GM12878 (cell line): ENCODE results near the gene RPL9. TPM values are rescaled to one million over a fixed set of nuclear protein-coding genes. Genes with fewer than 3 reads are reported as not detected.

Experiments used
- ATAC-seq: fragments of 200-7000 bp; cut with Tn5 transposase; 3 replicates; pipeline ENCODE4 v1.9.1; 2020; ENCODE audit warnings: mild to moderate bottlenecking, moderate library complexity
- BruUV-seq: library from RNA; stranded (reverse); fragments of 400-500 nt; replicated peaks from 2 replicates; lab custom pipeline; 2021; lab: Mats Ljungman, UMichigan
- CTCF ChIA-PET: fragments of 300-600 bp; sonication (Branson Sonifier 250); formaldehyde crosslinking; extraction: SDS; loops from one replicate; lab custom pipeline; 2021; ENCODE audit warnings: inconsistent platforms; lab: Yijun Ruan, JAX
- POLR2A ChIA-PET: fragments of 350-600 bp; formaldehyde crosslinking; extraction: SDS; loops from one replicate; lab custom pipeline; 2021; ENCODE audit warnings: inconsistent platforms; lab: Charles Lee
- RAD21 ChIA-PET: fragments of 300-600 bp; sonication (Branson Sonifier 250); formaldehyde crosslinking; loops from one replicate; lab custom pipeline; 2023; ENCODE audit warnings: antibody characterized with exemption; ENCODE audit not compliant: unreplicated experiment; lab: Charles Lee
- SMC1A ChIA-PET: fragments of 300-600 bp; sonication (Branson Sonifier 250); formaldehyde crosslinking; loops from one replicate; lab custom pipeline; 2023; ENCODE audit not compliant: unreplicated experiment, uncharacterized antibody; lab: Charles Lee
- DNase-seq: peaks from one replicate; pipeline ENCODE4 v3.0.0-alpha.2; 2011; ENCODE audit warnings: low read depth, low spot score
- FAIRE-seq: peaks from 3 replicates; lab custom pipeline; 2011; peaks lifted over from hg19 to GRCh38; lab: Jason Lieb, UNC
- H2AFZ ChIP-seq: 2 replicates; pipeline ENCODE4 v1.6.0; 2011; ENCODE audit warnings: low read depth, low read length, control low read depth; ENCODE audit not compliant: control insufficient read depth
- H3K27ac ChIP-seq: 2 replicates; pipeline ENCODE4 v1.5.1; 2011; ENCODE audit warnings: control low read depth; ENCODE audit not compliant: control insufficient read depth, insufficient read depth
- H3K27me3 ChIP-seq, 2 experiments: replicated peaks in 1 of 2; 2 replicates each; pipeline versions ENCODE4 v1.6.0 to v1.6.1; 2011; ENCODE audit warnings: low read length in 1 of 2; ENCODE audit not compliant: control insufficient read depth in 2 of 2, insufficient read depth in 2 of 2
- H3K36me3 ChIP-seq, 2 experiments: 2 replicates each; pipeline ENCODE4 v1.5.1; 2011; ENCODE audit warnings: low read length in 1 of 2; ENCODE audit not compliant: control insufficient read depth in 2 of 2, insufficient read depth in 2 of 2
- H3K4me1 ChIP-seq: 2 replicates; pipeline ENCODE4 v1.6.1; 2011; ENCODE audit warnings: mild to moderate bottlenecking, low read length, moderate library complexity, mixed read lengths; ENCODE audit not compliant: control insufficient read depth, insufficient read depth
- H3K4me2 ChIP-seq: 2 replicates; pipeline ENCODE4 v1.6.0; 2011; ENCODE audit warnings: control low read depth; ENCODE audit not compliant: control insufficient read depth, insufficient read depth
- H3K4me3 ChIP-seq: fragments of 200-600 bp; sonication (generic); 2 replicates; pipeline ENCODE4 v1.5.1; 2016
- H3K79me2 ChIP-seq: 2 replicates; pipeline ENCODE4 v1.6.0; 2011; ENCODE audit warnings: low read length; ENCODE audit not compliant: control insufficient read depth, insufficient read depth
- H3K9ac ChIP-seq: 2 replicates; pipeline ENCODE4 v1.8.0; 2011; ENCODE audit warnings: low read length, control low read depth, mixed read lengths; ENCODE audit not compliant: control insufficient read depth, insufficient read depth
- H3K9me3 ChIP-seq: replicated peaks from 3 replicates; pipeline ENCODE4 v1.5.1; 2011; ENCODE audit warnings: mild to moderate bottlenecking, low read length; ENCODE audit not compliant: control insufficient read depth, insufficient read depth
- H4K20me1 ChIP-seq: 2 replicates; pipeline ENCODE4 v1.6.0; 2011; ENCODE audit not compliant: control insufficient read depth, insufficient read depth
- ATF3 ChIP-seq: IDR thresholded peaks from 2 replicates; pipeline ENCODE4 v1.6.1; 2011; ENCODE audit warnings: low read depth, mild to moderate bottlenecking, low read length, moderate library complexity, borderline replicate concordance; ENCODE audit errors: extremely low read depth
- CEBPB ChIP-seq, 2 experiments: fragments of 150-350 bp in 1 of 2; IDR thresholded peaks; 2 replicates each; pipeline ENCODE4 v1.6.1; 2012 to 2014; ENCODE audit warnings: low read depth in 2 of 2, low read length in 2 of 2, borderline replicate concordance in 1 of 2, inconsistent platforms in 1 of 2
- ESRRA ChIP-seq: IDR thresholded peaks from 2 replicates; pipeline ENCODE4 v1.6.1; 2012; ENCODE audit warnings: mild to moderate bottlenecking, low read length, improper control_type of control experiment
- ETV6 ChIP-seq, 2 experiments: fragments of 450-650 bp in 1 of 2; IDR thresholded peaks in 1 of 2; conservative IDR thresholded peaks in 1 of 2; 2 replicates each; pipeline ENCODE4 v1.6.1; 2014; ENCODE audit warnings: antibody characterized with exemption in 1 of 2, borderline replicate concordance in 1 of 2, low read depth in 1 of 2, mild to moderate bottlenecking in 1 of 2, moderate library complexity in 1 of 2
- FOXK2 ChIP-seq: fragments of 450-650 bp; IDR thresholded peaks from 2 replicates; pipeline ENCODE4 v1.6.1; 2017; ENCODE audit warnings: mild to moderate bottlenecking, moderate library complexity
- NKRF ChIP-seq: fragments of 450-650 bp; conservative IDR thresholded peaks from 2 replicates; pipeline ENCODE4 v1.6.1; 2017; ENCODE audit warnings: mild to moderate bottlenecking, moderate library complexity
- RAD51 ChIP-seq: fragments of 450-650 bp; IDR thresholded peaks from 2 replicates; pipeline ENCODE4 v1.6.1; 2016; ENCODE audit warnings: moderate library complexity, mild to moderate bottlenecking, inconsistent platforms
- SKIL ChIP-seq: fragments of 450-650 bp; IDR thresholded peaks from 2 replicates; pipeline ENCODE4 v1.6.1; 2017; ENCODE audit warnings: mild to moderate bottlenecking, low read depth, inconsistent platforms; ENCODE audit not compliant: poor library complexity, severe bottlenecking
- SMAD5 ChIP-seq: IDR thresholded peaks from 2 replicates; pipeline ENCODE4 v1.6.1; 2016; ENCODE audit warnings: antibody characterized with exemption, low read depth
- SRF ChIP-seq, 2 experiments: IDR thresholded peaks; 2 replicates each; pipeline ENCODE4 v1.6.1; 2011; ENCODE audit warnings: low read depth in 2 of 2, low read length in 2 of 2, mild to moderate bottlenecking in 1 of 2, moderate library complexity in 1 of 2
- WGBS: methylation state at CpG from one replicate; pipeline ENCODE4 v1.1.6; 2016; ENCODE audit warnings: low lambda C conversion rate; ENCODE audit not compliant: insufficient replicate concordance, insufficient coverage; ENCODE audit errors: missing lambda C conversion rate; 5-methylcytosine and 5-hydroxymethylcytosine counted together
- in situ Hi-C: fragments of 300-500 bp; cut with MboI; formaldehyde crosslinking; loops from 9 replicates; pipeline ENCODE4 v1.14.3; 2018; ENCODE audit warnings: mixed read lengths
- intact Hi-C: fragments of 100-400 bp; cut with micrococcal nuclease; formaldehyde crosslinking; loops from one replicate; pipeline ENCODE4 v1.14.2; 2022; ENCODE audit not compliant: unreplicated experiment
- polyA plus RNA-seq, 11 experiments: library from polyadenylated mRNA; depleted of rRNA in 4 of 11; unstranded in 6 of 11; stranded (reverse) in 5 of 11; fragments of >200 nt; fragmentation: Nextera tagmentation in 4 of 11; fragmentation: Illumina TruSeq in 1 of 11; extraction: Ambion mirVana in 4 of 11; extraction: Trizol in 1 of 11; gene quantifications; 1 replicate in 1 of 11; 2 replicates in 10 of 11; pipeline versions ENCODE4 v1.2.1 to v1.2.3, GENCODE V29; 2011 to 2016; ENCODE audit warnings: inconsistent platforms in 2 of 11, missing spikeins in 2 of 11, low read depth in 1 of 11
- total RNA-seq, 4 experiments: library from RNA; depleted of rRNA in 3 of 4; stranded (reverse); fragments of >200 nt in 3 of 4; fragmentation: Illumina TruSeq in 1 of 4; extraction: Trizol in 1 of 4; gene quantifications; 2 replicates each; pipeline versions ENCODE4 v1.2.1 to v1.2.3, GENCODE V29; 2013 to 2021
- TF ChIP-seq, protein P1 (sequence below): fragments of 450-650 bp; formaldehyde crosslinking; IDR thresholded peaks from 2 replicates; pipeline ENCODE4 v1.4.0; 2022; ENCODE audit warnings: mild to moderate bottlenecking, moderate library complexity
- TF ChIP-seq, protein P2 (sequence below): fragments of 450-650 bp; formaldehyde crosslinking; IDR thresholded peaks from 2 replicates; pipeline ENCODE4 v1.5.0; 2022; ENCODE audit warnings: mild to moderate bottlenecking, missing genetic modification characterization

RPL9 gene
- total and polyA plus RNA-seq, 10 of the 15 experiments (the other 5 are each of a cell fraction or from before 2014, with no cell fraction given) = 1,006 to 4,767 (median 2,910) TPM

GRCh38 chr4:39422247-39422646 is 36.5 kb downstream of the RPL9 start:
- POLR2A ChIA-PET = no interaction called here
- H3K36me3 ChIP-seq = no peaks in the 10 kb centered on the region
- no peaks in the 10 kb centered on the region for H3K27me3 ChIP-seq
- CTCF ChIA-PET = interaction anchor here (1.4 kb wide), 1 partner anchor 16 kb away, joined by 3 read pairs; the partner anchor contains the start of gene KLB
- no peak overlapping the region for H3K27ac ChIP-seq
- no peak overlapping the region for H3K4me2 ChIP-seq
- BruUV-seq = no TSS peak
- SMC1A ChIA-PET = interaction anchor here (0.5 to 0.6 kb wide), 2 partner anchors 17 to 501 kb away, joined by 3 read pairs; no protein-coding TSS in a partner anchor
- intact Hi-C loops = no loop called here
- WGBS = 55% methylated on average over 3 of the region's 3 CpGs
- no peak overlapping the region for H3K4me3 ChIP-seq
- no peaks in the 10 kb centered on the region for H3K79me2 ChIP-seq
- RAD21 ChIA-PET = no interaction called here
- no peak overlapping the region for H2AFZ ChIP-seq
- no peak for ATAC-seq
- no peaks in the 10 kb centered on the region for H3K9me3 ChIP-seq
- in situ Hi-C loops = no loop called here
- H3K4me1 ChIP-seq = no peaks in the 10 kb centered on the region
- no peaks in the 10 kb centered on the region for H4K20me1 ChIP-seq
- FAIRE-seq = no peak
- no peak for DNase-seq
- no peak overlapping the region for H3K9ac ChIP-seq
- TF ChIP-seq, protein P1, sequence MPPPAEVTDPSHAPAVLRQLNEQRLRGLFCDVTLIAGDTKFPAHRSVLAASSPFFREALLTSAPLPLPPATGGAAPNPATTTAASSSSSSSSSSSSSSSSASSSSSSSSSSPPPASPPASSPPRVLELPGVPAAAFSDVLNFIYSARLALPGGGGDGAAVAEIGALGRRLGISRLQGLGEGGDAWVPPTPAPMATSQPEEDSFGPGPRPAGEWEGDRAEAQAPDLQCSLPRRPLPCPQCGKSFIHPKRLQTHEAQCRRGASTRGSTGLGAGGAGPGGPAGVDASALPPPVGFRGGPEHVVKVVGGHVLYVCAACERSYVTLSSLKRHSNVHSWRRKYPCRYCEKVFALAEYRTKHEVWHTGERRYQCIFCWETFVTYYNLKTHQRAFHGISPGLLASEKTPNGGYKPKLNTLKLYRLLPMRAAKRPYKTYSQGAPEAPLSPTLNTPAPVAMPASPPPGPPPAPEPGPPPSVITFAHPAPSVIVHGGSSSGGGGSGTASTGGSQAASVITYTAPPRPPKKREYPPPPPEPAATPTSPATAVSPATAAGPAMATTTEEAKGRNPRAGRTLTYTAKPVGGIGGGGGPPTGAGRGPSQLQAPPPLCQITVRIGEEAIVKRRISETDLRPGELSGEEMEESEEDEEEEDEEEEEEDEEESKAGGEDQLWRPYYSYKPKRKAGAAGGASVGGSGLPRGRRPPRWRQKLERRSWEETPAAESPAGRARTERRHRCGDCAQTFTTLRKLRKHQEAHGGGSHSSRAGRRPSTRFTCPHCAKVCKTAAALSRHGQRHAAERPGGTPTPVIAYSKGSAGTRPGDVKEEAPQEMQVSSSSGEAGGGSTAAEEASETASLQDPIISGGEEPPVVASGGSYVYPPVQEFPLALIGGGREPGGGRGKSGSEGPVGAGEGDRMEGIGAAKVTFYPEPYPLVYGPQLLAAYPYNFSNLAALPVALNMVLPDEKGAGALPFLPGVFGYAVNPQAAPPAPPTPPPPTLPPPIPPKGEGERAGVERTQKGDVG (CRISPR knock-in tag) = no peak
- TF ChIP-seq ATF3 (no peak), FOXK2 (no peak), SKIL (no peak), NKRF (no peak), ETV6 (conservative IDR thresholded peaks at IDR 0.05 in 1 of 2, IDR thresholded peaks at IDR 0.05 in 1 of 2; ENCODE audit: borderline replicate concordance in 1 of 2, low read depth in 1 of 2) (no peak), SMAD5 (no peak), CEBPB (IDR thresholded peaks at IDR 0.05; ENCODE audit: borderline replicate concordance in 1 of 2, low read depth in 2 of 2, low read length in 2 of 2) (no peak), RAD51 (no peak), SRF (IDR thresholded peaks at IDR 0.05; ENCODE audit: low read depth in 2 of 2, low read length in 2 of 2) (no peak), ESRRA (no peak)
- TF ChIP-seq, protein P2, sequence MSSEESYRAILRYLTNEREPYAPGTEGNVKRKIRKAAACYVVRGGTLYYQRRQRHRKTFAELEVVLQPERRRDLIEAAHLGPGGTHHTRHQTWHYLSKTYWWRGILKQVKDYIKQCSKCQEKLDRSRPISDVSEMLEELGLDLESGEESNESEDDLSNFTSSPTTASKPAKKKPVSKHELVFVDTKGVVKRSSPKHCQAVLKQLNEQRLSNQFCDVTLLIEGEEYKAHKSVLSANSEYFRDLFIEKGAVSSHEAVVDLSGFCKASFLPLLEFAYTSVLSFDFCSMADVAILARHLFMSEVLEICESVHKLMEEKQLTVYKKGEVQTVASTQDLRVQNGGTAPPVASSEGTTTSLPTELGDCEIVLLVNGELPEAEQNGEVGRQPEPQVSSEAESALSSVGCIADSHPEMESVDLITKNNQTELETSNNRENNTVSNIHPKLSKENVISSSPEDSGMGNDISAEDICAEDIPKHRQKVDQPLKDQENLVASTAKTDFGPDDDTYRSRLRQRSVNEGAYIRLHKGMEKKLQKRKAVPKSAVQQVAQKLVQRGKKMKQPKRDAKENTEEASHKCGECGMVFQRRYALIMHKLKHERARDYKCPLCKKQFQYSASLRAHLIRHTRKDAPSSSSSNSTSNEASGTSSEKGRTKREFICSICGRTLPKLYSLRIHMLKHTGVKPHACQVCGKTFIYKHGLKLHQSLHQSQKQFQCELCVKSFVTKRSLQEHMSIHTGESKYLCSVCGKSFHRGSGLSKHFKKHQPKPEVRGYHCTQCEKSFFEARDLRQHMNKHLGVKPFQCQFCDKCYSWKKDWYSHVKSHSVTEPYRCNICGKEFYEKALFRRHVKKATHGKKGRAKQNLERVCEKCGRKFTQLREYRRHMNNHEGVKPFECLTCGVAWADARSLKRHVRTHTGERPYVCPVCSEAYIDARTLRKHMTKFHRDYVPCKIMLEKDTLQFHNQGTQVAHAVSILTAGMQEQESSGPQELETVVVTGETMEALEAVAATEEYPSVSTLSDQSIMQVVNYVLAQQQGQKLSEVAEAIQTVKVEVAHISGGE (CRISPR knock-in tag) = no peak
